ENCODE results near the gene CCND1. TPM values are rescaled to one million over a fixed set of nuclear protein-coding genes. Genes with fewer than 3 reads are reported as not detected.

CCND1 gene
- total and polyA plus RNA-seq, 9 of the 15 experiments (the other 6 are each of a cell fraction or from before 2014, with no cell fraction given) = 0.04 to 23.3 (median 3.8) TPM

DNA sequence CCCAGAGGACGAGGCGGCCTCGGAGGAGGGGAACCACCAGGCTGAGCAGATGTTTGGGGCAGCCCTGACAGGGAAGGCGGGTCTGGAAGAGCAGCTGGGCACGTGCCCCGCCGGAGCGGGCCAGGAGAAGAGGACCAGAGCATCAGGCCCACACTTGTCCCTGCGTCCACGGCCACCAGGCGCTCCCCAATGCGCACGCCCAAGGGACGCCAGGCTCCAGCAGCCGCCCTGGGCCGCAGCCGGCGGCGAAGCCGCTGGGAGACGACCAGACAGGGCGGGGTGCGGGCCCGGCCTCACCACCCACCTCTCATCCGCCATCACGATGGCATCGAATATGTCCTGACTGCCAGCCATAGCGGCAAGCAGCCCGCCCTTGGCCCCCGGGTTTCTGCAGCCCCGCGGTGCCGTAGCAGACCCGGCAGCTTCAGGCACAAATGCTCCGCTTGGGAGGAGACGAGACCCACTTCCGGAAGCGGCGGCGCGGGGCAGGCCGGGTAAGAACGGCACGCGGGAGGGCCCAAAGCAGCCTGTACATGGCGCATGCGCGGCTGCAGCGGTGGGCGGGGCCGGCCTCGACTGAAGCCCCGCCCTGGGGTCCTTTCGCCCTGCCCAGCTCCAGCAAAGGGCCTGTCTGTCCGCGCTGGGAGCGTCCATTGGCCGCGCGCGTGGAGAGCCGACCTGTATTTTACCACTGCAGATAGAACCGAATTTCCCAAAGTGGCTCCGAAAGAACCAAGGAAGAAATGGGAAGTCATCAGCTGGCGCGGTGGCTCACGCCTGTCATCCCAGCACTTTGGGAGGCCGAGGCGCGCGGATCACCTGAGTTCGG is 34.1 kb downstream of the CCND1 start, which contains the start of gene LTO1 (continued):
- TF ChIP-seq, protein P1, sequence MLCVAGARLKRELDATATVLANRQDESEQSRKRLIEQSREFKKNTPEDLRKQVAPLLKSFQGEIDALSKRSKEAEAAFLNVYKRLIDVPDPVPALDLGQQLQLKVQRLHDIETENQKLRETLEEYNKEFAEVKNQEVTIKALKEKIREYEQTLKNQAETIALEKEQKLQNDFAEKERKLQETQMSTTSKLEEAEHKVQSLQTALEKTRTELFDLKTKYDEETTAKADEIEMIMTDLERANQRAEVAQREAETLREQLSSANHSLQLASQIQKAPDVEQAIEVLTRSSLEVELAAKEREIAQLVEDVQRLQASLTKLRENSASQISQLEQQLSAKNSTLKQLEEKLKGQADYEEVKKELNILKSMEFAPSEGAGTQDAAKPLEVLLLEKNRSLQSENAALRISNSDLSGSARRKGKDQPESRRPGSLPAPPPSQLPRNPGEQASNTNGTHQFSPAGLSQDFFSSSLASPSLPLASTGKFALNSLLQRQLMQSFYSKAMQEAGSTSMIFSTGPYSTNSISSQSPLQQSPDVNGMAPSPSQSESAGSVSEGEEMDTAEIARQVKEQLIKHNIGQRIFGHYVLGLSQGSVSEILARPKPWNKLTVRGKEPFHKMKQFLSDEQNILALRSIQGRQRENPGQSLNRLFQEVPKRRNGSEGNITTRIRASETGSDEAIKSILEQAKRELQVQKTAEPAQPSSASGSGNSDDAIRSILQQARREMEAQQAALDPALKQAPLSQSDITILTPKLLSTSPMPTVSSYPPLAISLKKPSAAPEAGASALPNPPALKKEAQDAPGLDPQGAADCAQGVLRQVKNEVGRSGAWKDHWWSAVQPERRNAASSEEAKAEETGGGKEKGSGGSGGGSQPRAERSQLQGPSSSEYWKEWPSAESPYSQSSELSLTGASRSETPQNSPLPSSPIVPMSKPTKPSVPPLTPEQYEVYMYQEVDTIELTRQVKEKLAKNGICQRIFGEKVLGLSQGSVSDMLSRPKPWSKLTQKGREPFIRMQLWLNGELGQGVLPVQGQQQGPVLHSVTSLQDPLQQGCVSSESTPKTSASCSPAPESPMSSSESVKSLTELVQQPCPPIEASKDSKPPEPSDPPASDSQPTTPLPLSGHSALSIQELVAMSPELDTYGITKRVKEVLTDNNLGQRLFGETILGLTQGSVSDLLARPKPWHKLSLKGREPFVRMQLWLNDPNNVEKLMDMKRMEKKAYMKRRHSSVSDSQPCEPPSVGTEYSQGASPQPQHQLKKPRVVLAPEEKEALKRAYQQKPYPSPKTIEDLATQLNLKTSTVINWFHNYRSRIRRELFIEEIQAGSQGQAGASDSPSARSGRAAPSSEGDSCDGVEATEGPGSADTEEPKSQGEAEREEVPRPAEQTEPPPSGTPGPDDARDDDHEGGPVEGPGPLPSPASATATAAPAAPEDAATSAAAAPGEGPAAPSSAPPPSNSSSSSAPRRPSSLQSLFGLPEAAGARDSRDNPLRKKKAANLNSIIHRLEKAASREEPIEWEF (CRISPR knock-in tag; IDR thresholded peaks at IDR 0.05) = no peak
- no peak for TF ChIP-seq XRCC3 (IDR thresholded peaks at IDR 0.05)
- peak; percentile 66 for TF ChIP-seq RBM25 (IDR thresholded peaks at IDR 0.05; ENCODE audit: low read depth, low read length, severe bottlenecking)
- TF ChIP-seq, protein P2, sequence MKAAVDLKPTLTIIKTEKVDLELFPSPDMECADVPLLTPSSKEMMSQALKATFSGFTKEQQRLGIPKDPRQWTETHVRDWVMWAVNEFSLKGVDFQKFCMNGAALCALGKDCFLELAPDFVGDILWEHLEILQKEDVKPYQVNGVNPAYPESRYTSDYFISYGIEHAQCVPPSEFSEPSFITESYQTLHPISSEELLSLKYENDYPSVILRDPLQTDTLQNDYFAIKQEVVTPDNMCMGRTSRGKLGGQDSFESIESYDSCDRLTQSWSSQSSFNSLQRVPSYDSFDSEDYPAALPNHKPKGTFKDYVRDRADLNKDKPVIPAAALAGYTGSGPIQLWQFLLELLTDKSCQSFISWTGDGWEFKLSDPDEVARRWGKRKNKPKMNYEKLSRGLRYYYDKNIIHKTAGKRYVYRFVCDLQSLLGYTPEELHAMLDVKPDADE (conservative IDR thresholded peaks at IDR 0.05; ENCODE audit: control insufficient read depth, low read depth, low read length) = peak; percentile 34; the same call in 1 of the 2 replicates
- TF ChIP-seq ASH1L (IDR thresholded peaks at IDR 0.05; ENCODE audit: borderline replicate concordance, low read depth, partially characterized antibody) = no peak
- TF ChIP-seq ZNF696 (CRISPR knock-in tag; conservative IDR thresholded peaks at IDR 0.05) = no peak
- TF ChIP-seq AFF1 (IDR thresholded peaks at IDR 0.05; ENCODE audit: low read depth in 1 of 2, partially characterized antibody in 2 of 2) = peak in 1 of 2 experiments; percentile 77
- peak; percentile 61; the same call in 1 of the 2 replicates for TF ChIP-seq HDAC2 (IDR thresholded peaks at IDR 0.05)
- peak; percentile 33; the same call in 1 of the 2 replicates for TF ChIP-seq ZNF24 (IDR thresholded peaks at IDR 0.05)
- no peak for TF ChIP-seq SMAD3 (CRISPR knock-in tag; conservative IDR thresholded peaks at IDR 0.05)
- peak; percentile 87 for TF ChIP-seq MEIS2 (IDR thresholded peaks at IDR 0.05; ENCODE audit: partially characterized antibody)
- TF ChIP-seq HDAC6 (IDR thresholded peaks at IDR 0.05; ENCODE audit: low read depth, low read length) = no peak
- TF ChIP-seq RBM22 (IDR thresholded peaks at IDR 0.05; ENCODE audit: low read depth, low read length, poor library complexity, severe bottlenecking) = no peak
- no peak for TF ChIP-seq KLF6 (CRISPR knock-in tag; IDR thresholded peaks at IDR 0.05; ENCODE audit: borderline replicate concordance)
- TF ChIP-seq GATA2 (CRISPR knock-in tag; IDR thresholded peaks at IDR 0.05) = no peak
- TF ChIP-seq NRF1 (conservative IDR thresholded peaks at IDR 0.05 in 1 of 2, IDR thresholded peaks at IDR 0.05 in 1 of 2) = peak; percentile 97
- no peak for TF ChIP-seq ZNF41 (CRISPR knock-in tag; conservative IDR thresholded peaks at IDR 0.05)
